Peyer's patch (tissue), 4 donors: Measurements from ENCODE around the gene POLR2I.

Source experiments
- POLR2A ChIP-seq, 2 donors: fragments of 450-650 bp; IDR thresholded peaks; one replicate each; pipeline ENCODE4 v1.5.1; 2017; ENCODE audit warnings: antibody characterized with exemption in 2 of 2, mild to moderate bottlenecking in 2 of 2, moderate library complexity in 2 of 2
- TF ChIP-seq, protein P1 (sequence below), 6 experiments: fragments of 450-650 bp in 4 of 6; fragments of 200-600 bp in 2 of 6; sonication (generic) in 1 of 6; IDR thresholded peaks; one replicate each; pipeline ENCODE4 v1.5.1; 2017 to 2019; ENCODE audit warnings: antibody characterized with exemption in 6 of 6, mild to moderate bottlenecking in 3 of 6, moderate library complexity in 1 of 6

DNA sequence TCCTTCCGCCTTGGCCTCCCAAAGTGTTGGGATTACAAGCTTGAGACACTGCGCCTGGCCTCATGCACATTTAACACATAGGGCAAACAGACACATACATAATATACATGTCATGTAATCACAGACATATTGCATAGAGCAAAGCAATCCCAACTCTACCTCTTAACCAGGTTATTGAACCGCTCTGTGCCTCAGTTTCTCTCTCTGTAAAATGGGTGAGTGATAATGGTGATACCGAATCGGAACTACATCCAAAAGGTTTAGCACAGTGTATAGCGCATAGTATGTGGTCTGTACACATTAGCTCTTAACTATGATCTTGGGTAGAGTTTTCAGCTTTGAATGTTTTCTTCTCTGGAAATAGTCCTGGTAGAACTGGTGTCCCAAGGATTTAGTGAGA, 29.9 kb upstream of the POLR2I start:
- no peak for TF ChIP-seq POLR2A (IDR thresholded peaks at IDR 0.05)
- TF ChIP-seq, protein P1, sequence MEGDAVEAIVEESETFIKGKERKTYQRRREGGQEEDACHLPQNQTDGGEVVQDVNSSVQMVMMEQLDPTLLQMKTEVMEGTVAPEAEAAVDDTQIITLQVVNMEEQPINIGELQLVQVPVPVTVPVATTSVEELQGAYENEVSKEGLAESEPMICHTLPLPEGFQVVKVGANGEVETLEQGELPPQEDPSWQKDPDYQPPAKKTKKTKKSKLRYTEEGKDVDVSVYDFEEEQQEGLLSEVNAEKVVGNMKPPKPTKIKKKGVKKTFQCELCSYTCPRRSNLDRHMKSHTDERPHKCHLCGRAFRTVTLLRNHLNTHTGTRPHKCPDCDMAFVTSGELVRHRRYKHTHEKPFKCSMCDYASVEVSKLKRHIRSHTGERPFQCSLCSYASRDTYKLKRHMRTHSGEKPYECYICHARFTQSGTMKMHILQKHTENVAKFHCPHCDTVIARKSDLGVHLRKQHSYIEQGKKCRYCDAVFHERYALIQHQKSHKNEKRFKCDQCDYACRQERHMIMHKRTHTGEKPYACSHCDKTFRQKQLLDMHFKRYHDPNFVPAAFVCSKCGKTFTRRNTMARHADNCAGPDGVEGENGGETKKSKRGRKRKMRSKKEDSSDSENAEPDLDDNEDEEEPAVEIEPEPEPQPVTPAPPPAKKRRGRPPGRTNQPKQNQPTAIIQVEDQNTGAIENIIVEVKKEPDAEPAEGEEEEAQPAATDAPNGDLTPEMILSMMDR (IDR thresholded peaks at IDR 0.05), result no peak
